Memory B cell (primary cell): Measurements from ENCODE around the gene S100A8.

Source experiments
- ATAC-seq: fragments of 150-1000 bp; cut with Tn5 transposase; 2 replicates; pipeline ENCODE4 v1.10.0; 2021; ENCODE audit warnings: low read depth, mild to moderate bottlenecking, moderate library complexity
- DNase-seq, 2 donors: peaks; one replicate each; pipeline ENCODE4 v3.0.0; 2022; ENCODE audit warnings: low spot score in 2 of 2
- H3K27ac Mint-ChIP-seq: one replicate; pipeline ENCODE4 v1.8.0; 2022; ENCODE audit warnings: mild to moderate bottlenecking, moderate library complexity, mixed read lengths
- H3K27me3 Mint-ChIP-seq: one replicate; pipeline ENCODE4 v1.8.0; 2022; ENCODE audit warnings: mixed read lengths
- H3K36me3 Mint-ChIP-seq: one replicate; pipeline ENCODE4 v1.8.0; 2022; ENCODE audit warnings: mild to moderate bottlenecking, mixed read lengths
- H3K4me1 Mint-ChIP-seq: one replicate; pipeline ENCODE4 v1.8.0; 2022; ENCODE audit warnings: mixed read lengths
- H3K4me3 Mint-ChIP-seq: one replicate; pipeline ENCODE4 v1.8.0; 2022; ENCODE audit warnings: mild to moderate bottlenecking, moderate library complexity, mixed read lengths
- H3K9me3 Mint-ChIP-seq: one replicate; pipeline ENCODE4 v1.8.0; 2022; ENCODE audit warnings: mixed read lengths

The S100A8 gene

GRCh38 chr1:153390938-153391710, at the start of gene S100A8:
Gene S100A8, minus strand, starts transcription at chr1:153391073. Its CDS starts 538 bp downstream, at chr1:153390535.
- H3K36me3 Mint-ChIP-seq, result no peaks in the 10 kb centered on the region
- H3K27me3 Mint-ChIP-seq, result peaks cover 16% of the 10 kb centered on the region
- H3K4me3 Mint-ChIP-seq, result no peak within 1 kb of the TSS
- no peak for DNase-seq
- H3K4me1 Mint-ChIP-seq, result no peaks in the 10 kb centered on the region
- no peak for ATAC-seq
- no peaks in the 10 kb centered on the region for H3K9me3 Mint-ChIP-seq
- no peak within 1 kb of the TSS for H3K27ac Mint-ChIP-seq

GRCh38 chr1:153439273-153439672, 48.4 kb upstream of the S100A8 start:
- DNase-seq (no peak), ATAC-seq (no peak)
- no peaks in the 10 kb centered on the region for H3K9me3 Mint-ChIP-seq
- no peak overlapping the region for H3K27ac Mint-ChIP-seq
- peaks cover 20% of the 10 kb centered on the region for H3K27me3 Mint-ChIP-seq
- H3K4me1 Mint-ChIP-seq, result peaks cover 5% of the 10 kb centered on the region
- no peak overlapping the region for H3K4me3 Mint-ChIP-seq
- H3K36me3 Mint-ChIP-seq, result no peaks in the 10 kb centered on the region

DNA sequence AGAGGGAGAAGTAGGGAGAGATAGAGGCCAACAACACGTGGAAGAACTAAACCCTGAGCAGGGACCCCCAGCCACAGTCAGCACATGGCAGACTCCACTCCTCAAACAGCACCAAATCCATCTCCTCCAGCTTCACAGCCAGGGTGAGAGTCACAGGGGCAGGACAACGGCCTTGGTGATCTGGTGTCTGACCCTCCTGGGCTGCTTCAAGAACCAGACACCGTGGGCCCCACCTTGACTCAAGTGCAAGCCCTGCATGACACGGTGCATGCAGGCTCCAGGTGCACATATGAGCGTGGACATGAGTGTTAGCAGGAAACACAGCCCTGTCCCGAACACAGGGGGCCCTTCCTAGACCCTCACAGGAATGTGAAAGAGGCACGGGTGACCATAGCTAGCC, 47.7 kb upstream of the S100A8 start:
- peaks cover 5% of the 10 kb centered on the region for H3K4me1 Mint-ChIP-seq
- no peaks in the 10 kb centered on the region for H3K36me3 Mint-ChIP-seq
- H3K4me3 Mint-ChIP-seq, result no peak overlapping the region
- H3K27ac Mint-ChIP-seq, result no peak overlapping the region
- no peaks in the 10 kb centered on the region for H3K9me3 Mint-ChIP-seq
- H3K27me3 Mint-ChIP-seq, result peaks cover 14% of the 10 kb centered on the region
- no peak for ATAC-seq
- no peak for DNase-seq

- no peaks in the 10 kb centered on the region for H3K9me3 Mint-ChIP-seq
- H3K36me3 Mint-ChIP-seq, result no peaks in the 10 kb centered on the region
- no peak overlapping the region for H3K27ac Mint-ChIP-seq
- peaks cover 13% of the 10 kb centered on the region for H3K27me3 Mint-ChIP-seq
- DNase-seq, result no peak
- H3K4me1 Mint-ChIP-seq, result peaks cover 5% of the 10 kb centered on the region
- no peak for ATAC-seq
- no peak overlapping the region for H3K4me3 Mint-ChIP-seq
Observed at GRCh38 chr1:153437236-153437635, 46.4 kb upstream of the S100A8 start.

DNA sequence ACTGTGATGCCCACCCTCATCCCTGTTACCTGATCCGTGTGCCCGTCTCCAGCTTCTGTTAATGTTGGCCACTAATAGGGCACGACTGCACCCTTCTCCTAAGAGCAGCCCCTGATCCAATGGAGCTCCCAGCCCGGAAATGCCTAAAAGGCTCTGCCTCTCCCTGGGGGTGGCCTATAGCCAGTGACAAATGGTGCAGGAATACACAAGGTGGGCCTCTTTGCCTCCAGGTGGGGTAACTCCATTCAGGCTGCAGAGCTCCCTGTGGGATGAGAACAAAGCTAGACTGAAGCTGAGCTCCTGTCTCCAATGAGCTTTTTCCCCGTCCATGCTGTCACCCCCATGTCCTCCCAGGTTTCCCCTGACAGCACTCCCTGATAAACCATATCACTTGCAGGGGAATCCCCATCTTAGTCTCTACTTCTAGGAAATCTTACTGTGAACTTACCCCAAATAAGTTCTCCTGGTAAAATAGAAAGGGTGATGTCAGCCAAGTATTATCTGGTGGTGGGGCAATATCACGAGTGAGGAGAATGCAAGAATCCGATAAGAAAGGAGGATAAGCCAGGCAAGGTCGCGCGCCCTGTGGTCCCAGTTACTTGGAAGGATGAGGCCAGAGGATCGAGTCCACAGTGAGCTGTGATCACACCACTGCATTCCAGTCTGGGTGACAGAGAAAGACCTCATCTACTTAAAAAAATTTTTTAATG, 44.0 kb upstream of the S100A8 start:
- ATAC-seq (no peak), DNase-seq (no peak)
- Mint-ChIP-seq H3K27ac (no peak overlapping the region), H3K36me3 (no peaks in the 10 kb centered on the region), H3K9me3 (no peaks in the 10 kb centered on the region), H3K27me3 (peaks cover 16% of the 10 kb centered on the region), H3K4me3 (no peak overlapping the region), H3K4me1 (peaks cover 5% of the 10 kb centered on the region)

- DNase-seq, result no peak
- Mint-ChIP-seq H3K4me1 (peaks cover 5% of the 10 kb centered on the region), H3K27ac (no peak overlapping the region), H3K27me3 (peaks cover 20% of the 10 kb centered on the region), H3K36me3 (no peaks in the 10 kb centered on the region), H3K9me3 (no peaks in the 10 kb centered on the region), H3K4me3 (no peak overlapping the region)
- ATAC-seq, result no peak
Observed at GRCh38 chr1:153432874-153433681, 42.2 kb upstream of the S100A8 start.

DNA sequence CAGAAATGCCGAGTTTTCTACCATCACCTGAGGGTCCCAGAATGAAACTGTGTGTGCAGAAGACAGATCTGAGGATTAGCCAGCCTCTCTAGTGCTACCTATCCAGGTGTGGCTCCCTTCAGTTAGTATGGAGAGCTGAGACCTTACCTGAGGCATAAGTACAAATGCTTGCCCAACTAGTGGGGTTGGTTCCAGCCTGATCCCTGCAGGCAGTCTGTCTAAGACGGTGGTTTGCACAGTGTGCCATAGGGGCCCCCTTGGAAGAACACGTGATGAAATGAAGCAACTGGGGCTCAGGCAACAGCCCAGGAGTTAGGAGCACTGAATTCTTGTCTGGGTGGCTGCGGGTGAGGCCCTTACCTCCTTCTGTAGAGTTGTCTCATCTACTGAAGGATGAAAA, 41.1 kb upstream of the S100A8 start:
- Mint-ChIP-seq H3K27me3 (peaks cover 18% of the 10 kb centered on the region), H3K4me1 (peaks cover 5% of the 10 kb centered on the region)

DNA sequence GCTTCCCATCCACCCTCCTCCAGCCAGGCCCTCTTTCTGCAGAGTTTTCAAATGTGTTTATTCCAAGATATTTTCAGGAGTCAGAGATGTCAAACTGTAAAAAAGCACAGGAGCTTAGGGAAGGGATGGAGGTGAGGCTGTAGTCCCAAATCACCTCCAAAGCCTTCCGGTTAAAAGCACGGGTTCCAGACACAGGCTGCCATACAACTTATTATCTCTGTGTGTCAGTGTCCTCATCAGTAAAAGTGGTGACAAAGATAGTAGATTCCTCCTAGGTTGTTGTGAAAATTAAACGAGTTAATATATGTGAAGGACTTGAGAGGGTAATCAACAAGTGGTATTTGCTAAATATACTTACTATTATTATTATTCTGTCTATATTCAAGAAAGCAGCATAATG, 40.6 kb upstream of the S100A8 start:
- ATAC-seq (no peak), DNase-seq (no peak)
- Mint-ChIP-seq H3K27ac (no peak overlapping the region), H3K36me3 (no peaks in the 10 kb centered on the region), H3K4me3 (no peak overlapping the region), H3K27me3 (peaks cover 16% of the 10 kb centered on the region), H3K4me1 (peaks cover 2% of the 10 kb centered on the region), H3K9me3 (no peaks in the 10 kb centered on the region)

More for the DNA sequence above, 41.1 kb upstream of the S100A8 start:
- no peaks in the 10 kb centered on the region for H3K36me3 Mint-ChIP-seq
- no peak for DNase-seq
- no peak overlapping the region for H3K4me3 Mint-ChIP-seq
- ATAC-seq, result no peak
- H3K27ac Mint-ChIP-seq, result no peak overlapping the region
- no peaks in the 10 kb centered on the region for H3K9me3 Mint-ChIP-seq

DNA sequence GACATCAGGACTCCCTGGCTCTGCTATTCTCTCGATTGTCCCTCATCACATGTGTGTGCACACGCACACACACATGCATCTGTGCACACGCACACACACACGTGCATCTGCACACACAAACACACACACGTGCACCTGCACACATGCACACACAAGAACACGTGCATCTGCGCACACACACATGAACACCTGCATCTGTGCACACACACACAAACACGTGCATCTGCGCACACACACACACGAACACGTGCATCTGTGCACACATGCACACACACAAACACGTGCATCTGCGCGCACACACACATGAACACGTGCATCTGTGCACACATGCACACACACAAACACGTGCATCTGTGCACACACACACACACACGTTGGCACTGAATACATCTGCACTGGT, 40.1 kb upstream of the S100A8 start:
- Mint-ChIP-seq H3K9me3 (no peaks in the 10 kb centered on the region), H3K4me1 (no peaks in the 10 kb centered on the region), H3K4me3 (no peak overlapping the region), H3K36me3 (no peaks in the 10 kb centered on the region), H3K27me3 (peaks cover 15% of the 10 kb centered on the region), H3K27ac (no peak overlapping the region)
- DNase-seq, result no peak
- no peak for ATAC-seq

DNA sequence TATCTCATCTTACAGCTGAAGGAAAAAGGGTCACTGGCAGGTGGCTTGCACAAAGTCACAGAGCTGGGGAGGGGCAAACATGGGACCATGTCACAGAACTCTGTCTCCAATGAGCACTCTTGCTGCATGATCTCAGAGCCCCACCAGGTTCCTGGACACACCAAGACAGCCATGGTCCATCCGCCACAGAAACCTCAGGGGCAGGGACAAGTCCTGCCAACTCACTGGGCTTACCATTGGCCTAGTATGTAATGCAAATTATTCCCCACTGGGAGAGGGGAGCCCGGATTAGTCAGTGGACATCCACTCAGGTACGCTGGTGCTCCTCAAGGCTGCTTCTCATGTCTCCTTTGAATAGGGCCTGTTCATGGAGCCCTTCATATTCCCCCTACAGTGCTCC, 39.7 kb upstream of the S100A8 start:
- DNase-seq (no peak), ATAC-seq (no peak)

GRCh38 chr1:153430166-153430553, 39.3 kb upstream of the S100A8 start:
- H3K4me3 Mint-ChIP-seq, result no peak overlapping the region

More for the DNA sequence above, 39.7 kb upstream of the S100A8 start:
- no peaks in the 10 kb centered on the region for H3K9me3 Mint-ChIP-seq
- no peak overlapping the region for H3K27ac Mint-ChIP-seq
- no peaks in the 10 kb centered on the region for H3K4me1 Mint-ChIP-seq
- no peaks in the 10 kb centered on the region for H3K36me3 Mint-ChIP-seq
- H3K4me3 Mint-ChIP-seq, result no peak overlapping the region
- peaks cover 15% of the 10 kb centered on the region for H3K27me3 Mint-ChIP-seq

GRCh38 chr1:153429266-153430165, 38.6 kb upstream of the S100A8 start:
- Mint-ChIP-seq H3K4me1 (no peaks in the 10 kb centered on the region), H3K4me3 (no peak overlapping the region), H3K9me3 (no peaks in the 10 kb centered on the region), H3K27ac (no peak overlapping the region), H3K36me3 (no peaks in the 10 kb centered on the region), H3K27me3 (peaks cover 16% of the 10 kb centered on the region)
- DNase-seq (no peak), ATAC-seq (no peak)

More at GRCh38 chr1:153430166-153430553, 39.3 kb upstream of the S100A8 start:
- Mint-ChIP-seq H3K27me3 (peaks cover 16% of the 10 kb centered on the region), H3K9me3 (no peaks in the 10 kb centered on the region), H3K4me1 (no peaks in the 10 kb centered on the region), H3K36me3 (no peaks in the 10 kb centered on the region), H3K27ac (no peak overlapping the region)
- ATAC-seq (no peak), DNase-seq (no peak)

- Mint-ChIP-seq H3K36me3 (no peaks in the 10 kb centered on the region), H3K9me3 (no peaks in the 10 kb centered on the region)
- no peak for ATAC-seq
Observed at GRCh38 chr1:153428791-153429190, 37.9 kb upstream of the S100A8 start.

More at GRCh38 chr1:153428791-153429190, 37.9 kb upstream of the S100A8 start:
- Mint-ChIP-seq H3K4me1 (no peaks in the 10 kb centered on the region), H3K4me3 (no peak overlapping the region), H3K27ac (no peak overlapping the region), H3K27me3 (peaks cover 18% of the 10 kb centered on the region)
- DNase-seq, result no peak
